Ovary (tissue), 3 donors: Measurements from ENCODE around the gene RGS17.

ENCODE experiments used
- CTCF ChIP-seq, 3 donors: fragments of 450-650 bp in 2 of 3; fragments of 200-600 bp in 1 of 3; IDR thresholded peaks; one replicate each; pipeline versions ENCODE4 v1.5.1 to v1.8.0; 2016 to 2022; ENCODE audit warnings: antibody characterized with exemption in 3 of 3, mild to moderate bottlenecking in 1 of 3
- EP300 ChIP-seq: sonication (generic); formaldehyde crosslinking; IDR thresholded peaks from one replicate; pipeline ENCODE4 v1.6.1; 2017; ENCODE audit warnings: antibody characterized with exemption
- donor health status: DM: no; HTN: no; CAD: no.

GRCh38 chr6:153138930-153139329 is 7.8 kb upstream of the RGS17 start:
- TF ChIP-seq EP300 (no peak), CTCF (IDR thresholded peaks at IDR 0.05) (no peak)
